Smooth muscle cell (in vitro differentiated cells): ENCODE data around the gene ZFP62. TPM values are rescaled to one million over a fixed set of nuclear protein-coding genes. Genes with fewer than 3 reads are reported as not detected.

Experiments used
- DNase-seq: peaks from one replicate; lab custom pipeline; 2025; ENCODE audit not compliant: unreplicated experiment; lab: John Stamatoyannopoulos, UW
- H2AFZ ChIP-seq: fragments of 200-600 bp; sonication (generic); 2 replicates; pipeline ENCODE4 v1.6.0; 2016; ENCODE audit warnings: antibody characterized with exemption, low read depth, mild to moderate bottlenecking
- H3F3A ChIP-seq: fragments of 200-600 bp; sonication (generic); 2 replicates; pipeline ENCODE4 v1.6.0; 2017; ENCODE audit warnings: antibody characterized with exemption, low read depth
- H3K27ac ChIP-seq: fragments of 200-600 bp; sonication (generic); 2 replicates; pipeline ENCODE4 v1.5.1; 2016; ENCODE audit warnings: low read depth, mild to moderate bottlenecking
- H3K27me3 ChIP-seq: fragments of 200-600 bp; sonication (generic); 2 replicates; pipeline ENCODE4 v1.6.1; 2016; ENCODE audit warnings: low read depth, mild to moderate bottlenecking
- H3K36me3 ChIP-seq: fragments of 200-600 bp; sonication (generic); 2 replicates; pipeline ENCODE4 v1.5.1; 2016; ENCODE audit warnings: low read depth
- H3K4me1 ChIP-seq: fragments of 200-600 bp; sonication (generic); 2 replicates; pipeline ENCODE4 v1.5.1; 2016; ENCODE audit warnings: low read depth
- H3K4me2 ChIP-seq: fragments of 200-600 bp; sonication (generic); 2 replicates; pipeline ENCODE4 v1.6.0; 2016; ENCODE audit warnings: mild to moderate bottlenecking
- H3K4me3 ChIP-seq: fragments of 200-600 bp; sonication (generic); 2 replicates; pipeline ENCODE4 v1.5.1; 2016; ENCODE audit warnings: mild to moderate bottlenecking
- H3K79me2 ChIP-seq: fragments of 200-600 bp; sonication (generic); 2 replicates; pipeline ENCODE4 v1.6.0; 2016; ENCODE audit warnings: low read depth, mild to moderate bottlenecking
- H3K9ac ChIP-seq: fragments of 200-600 bp; sonication (generic); 2 replicates; pipeline ENCODE4 v1.6.0; 2016; ENCODE audit warnings: low read depth
- H3K9me3 ChIP-seq: fragments of 200-600 bp; sonication (generic); replicated peaks from 2 replicates; pipeline ENCODE4 v1.5.1; 2016; ENCODE audit warnings: low read depth
- H4K20me1 ChIP-seq: fragments of 200-600 bp; sonication (generic); 2 replicates; pipeline ENCODE4 v1.6.0; 2016; ENCODE audit warnings: low read depth
- CTCF ChIP-seq: fragments of 200-600 bp; sonication (generic); IDR thresholded peaks from 2 replicates; pipeline ENCODE4 v1.5.1; 2017; ENCODE audit warnings: borderline replicate concordance, mild to moderate bottlenecking, antibody characterized with exemption; ENCODE audit not compliant: insufficient read depth, poor library complexity, severe bottlenecking
- WGBS: methylation state at CpG from one replicate; pipeline ENCODE4 v1.1.7; 2016; ENCODE audit warnings: low lambda C conversion rate; 5-methylcytosine and 5-hydroxymethylcytosine counted together
- polyA plus RNA-seq: library from polyadenylated mRNA; unstranded; fragments of >200 nt; fragmentation: Nextera tagmentation; extraction: Ambion mirVana; gene quantifications from 2 replicates; pipeline ENCODE4 v1.2.1, GENCODE V29; 2016
- total RNA-seq: library from RNA; depleted of rRNA; stranded (reverse); fragments of >200 nt; gene quantifications from 2 replicates; pipeline ENCODE4 v1.2.3, GENCODE V29; 2014

Gene ZFP62
- total RNA-seq = 9.2 and 14.5 TPM in 2 replicates
- polyA plus RNA-seq = 6.4 and 10.0 TPM in 2 replicates

GRCh38 chr5:180860887-180861822 is at the start of gene ZFP62:
ZFP62 (minus strand) TSS chr5:180861276; CDS start chr5:180861219, 57 bp downstream.
- peaks cover 15% of the 10 kb centered on the region for H3K4me1 ChIP-seq
- H3K9ac ChIP-seq = peak within 1 kb of the TSS; percentile 85
- H3K4me3 ChIP-seq = peak within 1 kb of the TSS; percentile 98
- H3K79me2 ChIP-seq = peaks cover 24% of the 10 kb centered on the region
- H4K20me1 ChIP-seq = no peaks in the 10 kb centered on the region
- WGBS = under 1% methylated on average over 60 of the region's 84 CpGs
- no peak within 1 kb of the TSS for H3K27ac ChIP-seq
- H2AFZ ChIP-seq = peak within 1 kb of the TSS; percentile 100
- H3K4me2 ChIP-seq = peak within 1 kb of the TSS; percentile 88
- H3F3A ChIP-seq = no peaks in the 10 kb centered on the region
- H3K9me3 ChIP-seq = no peaks in the 10 kb centered on the region
- no peak for TF ChIP-seq CTCF
- H3K27me3 ChIP-seq = no peaks in the 10 kb centered on the region
- peak; percentile 68 for DNase-seq
- H3K36me3 ChIP-seq = no peaks in the 10 kb centered on the region

DNA sequence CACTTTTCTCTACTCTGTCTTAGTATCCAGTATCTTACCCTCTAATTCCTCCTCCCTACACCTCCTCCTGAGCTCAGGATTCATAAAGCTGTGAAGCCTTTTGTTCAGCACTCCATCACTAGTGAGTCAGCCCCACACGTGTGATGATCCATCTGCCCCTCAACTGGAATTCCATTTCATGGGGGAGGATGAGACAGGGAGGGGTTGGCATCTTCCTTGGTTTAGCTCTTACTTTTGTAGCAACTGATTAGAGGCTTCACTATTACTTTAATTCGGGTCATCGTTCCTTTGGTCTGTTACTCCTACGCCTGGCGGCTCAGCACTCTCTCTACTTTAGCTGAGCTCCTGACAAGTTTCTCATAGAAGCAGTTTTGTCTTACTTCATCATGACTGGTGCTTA is 49.7 kb upstream of the ZFP62 start:
- no peaks in the 10 kb centered on the region for H3K4me1 ChIP-seq
- H3K9me3 ChIP-seq = no peaks in the 10 kb centered on the region
- H2AFZ ChIP-seq = no peak overlapping the region
- no peak overlapping the region for H3K9ac ChIP-seq
- no peaks in the 10 kb centered on the region for H4K20me1 ChIP-seq
- H3K4me3 ChIP-seq = no peak overlapping the region
- no peaks in the 10 kb centered on the region for H3F3A ChIP-seq
- H3K4me2 ChIP-seq = no peak overlapping the region
- DNase-seq = no peak
- no peaks in the 10 kb centered on the region for H3K27me3 ChIP-seq
- no peak overlapping the region for H3K27ac ChIP-seq
- 78% methylated on average over 5 of the region's 5 CpGs for WGBS
- no peak for TF ChIP-seq CTCF
- H3K79me2 ChIP-seq = no peaks in the 10 kb centered on the region
- no peaks in the 10 kb centered on the region for H3K36me3 ChIP-seq

DNA sequence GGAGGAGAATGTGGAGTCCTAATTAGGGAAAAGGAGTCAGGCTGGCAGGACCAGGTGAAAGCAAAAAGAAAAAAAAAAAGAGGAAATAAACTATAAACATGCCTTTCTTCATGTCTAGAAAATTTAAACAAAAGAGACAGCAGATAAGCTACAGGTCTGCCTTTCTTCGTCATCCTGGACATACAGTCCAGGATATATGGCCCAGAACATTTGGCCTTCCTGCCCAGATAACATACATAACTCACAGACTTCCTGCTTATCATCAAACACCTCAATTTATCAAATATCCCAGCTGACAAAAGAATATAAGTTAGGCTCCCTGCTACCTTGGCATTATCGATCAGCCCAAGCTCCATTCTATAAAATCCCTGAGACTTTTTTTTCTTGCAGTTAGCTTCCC is 49.1 kb upstream of the ZFP62 start:
- H3K4me3 ChIP-seq = no peak overlapping the region
- no peak overlapping the region for H3K9ac ChIP-seq
- no peak overlapping the region for H3K27ac ChIP-seq
- DNase-seq = no peak
- no peak overlapping the region for H2AFZ ChIP-seq
- no peaks in the 10 kb centered on the region for H3K9me3 ChIP-seq
- no peaks in the 10 kb centered on the region for H3K36me3 ChIP-seq
- no peaks in the 10 kb centered on the region for H4K20me1 ChIP-seq
- 76% methylated on average over 2 of the region's 2 CpGs for WGBS
- no peak overlapping the region for H3K4me2 ChIP-seq
- no peaks in the 10 kb centered on the region for H3K79me2 ChIP-seq
- no peaks in the 10 kb centered on the region for H3K27me3 ChIP-seq
- no peak for TF ChIP-seq CTCF
- H3K4me1 ChIP-seq = no peaks in the 10 kb centered on the region
- H3F3A ChIP-seq = no peaks in the 10 kb centered on the region
